ENCODE data around the gene ARL4A.

ARL4A gene

DNA sequence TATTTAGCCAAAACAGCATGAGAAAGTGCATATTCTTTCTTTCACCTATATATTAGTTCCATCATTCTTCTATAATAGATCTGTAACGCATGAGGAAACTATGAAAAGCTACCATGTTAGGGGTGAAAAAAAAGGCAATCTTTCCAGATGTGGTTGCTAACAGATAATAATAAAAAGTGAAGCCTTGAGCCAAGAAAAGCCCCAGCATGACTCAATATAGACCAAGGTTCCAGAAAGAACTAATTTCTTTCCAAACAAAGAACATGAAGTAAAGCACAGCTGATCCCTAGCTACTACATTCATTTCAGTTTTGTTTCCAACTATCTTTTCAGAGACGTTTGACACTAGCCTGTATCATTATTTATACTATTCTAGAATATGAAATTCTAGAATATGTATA lies 16.4 kb downstream of the ARL4A start:
- no peak for DNase-seq

DNA sequence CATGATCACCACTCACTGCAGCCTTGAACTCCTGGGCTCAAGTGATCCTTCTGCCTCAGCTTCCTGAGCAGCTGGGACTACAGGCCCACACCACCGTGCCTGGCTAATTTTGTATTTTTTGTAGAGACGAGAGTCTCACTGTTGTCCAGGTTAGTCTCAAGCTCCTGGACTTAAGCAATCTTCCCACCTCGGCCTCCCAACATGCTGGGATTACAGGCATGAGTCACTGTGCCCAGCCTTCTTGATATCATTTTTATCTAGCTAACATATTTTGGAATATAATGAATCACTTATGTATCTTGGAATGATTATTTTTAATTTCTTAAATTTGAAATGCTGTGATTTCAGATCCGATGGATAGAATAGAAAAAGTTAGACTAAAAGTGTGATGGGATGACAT lies 18.4 kb downstream of the ARL4A start:
- no peak for DNase-seq

DNA sequence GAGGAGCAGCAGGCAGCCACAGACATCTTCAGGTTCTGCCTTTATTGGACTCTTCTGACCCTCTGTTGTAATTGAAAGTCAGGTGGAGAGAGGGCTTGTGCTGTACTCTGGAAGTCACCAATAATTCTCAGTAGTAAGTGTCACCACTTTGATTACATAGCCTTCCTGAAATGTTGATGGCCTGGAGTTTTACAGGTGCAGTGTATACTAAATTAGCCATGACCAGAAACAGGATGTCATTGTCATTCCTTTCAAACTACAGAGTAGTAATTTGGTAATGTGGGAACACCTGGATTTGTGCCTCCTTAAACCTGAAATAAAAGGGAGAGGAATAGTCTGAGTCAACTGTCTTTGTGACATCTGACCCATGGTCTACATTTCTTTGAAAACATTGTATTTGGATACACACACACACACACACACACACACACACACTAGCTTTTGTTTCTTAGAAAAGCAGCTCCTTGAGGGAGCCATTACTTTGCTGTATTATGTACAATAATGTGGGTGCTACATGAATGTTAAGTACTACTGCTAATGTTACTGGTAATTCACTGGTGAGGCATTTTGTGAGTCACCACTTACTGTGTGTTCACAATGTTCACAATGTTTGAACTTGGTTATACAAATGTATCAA lies 19.6 kb downstream of the ARL4A start:
- no peak for DNase-seq

DNA sequence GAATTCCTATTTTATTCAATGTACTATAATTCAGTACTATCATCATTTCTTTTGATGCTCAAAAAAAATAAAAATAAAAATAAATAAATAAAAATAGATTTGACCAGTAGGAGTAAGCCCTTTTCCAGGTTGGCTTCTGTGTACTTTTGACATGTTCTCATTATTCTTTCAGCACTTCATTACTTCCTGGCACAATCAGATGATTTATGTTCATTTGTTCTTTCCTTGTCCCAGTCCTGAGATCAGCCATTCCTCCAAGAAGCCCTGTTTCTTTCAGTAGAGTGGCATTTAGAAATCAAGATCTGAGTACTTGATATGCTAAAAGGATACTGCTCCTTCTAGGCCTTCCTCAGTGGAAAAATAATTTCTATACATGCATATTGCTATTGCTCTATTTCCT lies 20.9 kb downstream of the ARL4A start:
- no peak for DNase-seq

DNA sequence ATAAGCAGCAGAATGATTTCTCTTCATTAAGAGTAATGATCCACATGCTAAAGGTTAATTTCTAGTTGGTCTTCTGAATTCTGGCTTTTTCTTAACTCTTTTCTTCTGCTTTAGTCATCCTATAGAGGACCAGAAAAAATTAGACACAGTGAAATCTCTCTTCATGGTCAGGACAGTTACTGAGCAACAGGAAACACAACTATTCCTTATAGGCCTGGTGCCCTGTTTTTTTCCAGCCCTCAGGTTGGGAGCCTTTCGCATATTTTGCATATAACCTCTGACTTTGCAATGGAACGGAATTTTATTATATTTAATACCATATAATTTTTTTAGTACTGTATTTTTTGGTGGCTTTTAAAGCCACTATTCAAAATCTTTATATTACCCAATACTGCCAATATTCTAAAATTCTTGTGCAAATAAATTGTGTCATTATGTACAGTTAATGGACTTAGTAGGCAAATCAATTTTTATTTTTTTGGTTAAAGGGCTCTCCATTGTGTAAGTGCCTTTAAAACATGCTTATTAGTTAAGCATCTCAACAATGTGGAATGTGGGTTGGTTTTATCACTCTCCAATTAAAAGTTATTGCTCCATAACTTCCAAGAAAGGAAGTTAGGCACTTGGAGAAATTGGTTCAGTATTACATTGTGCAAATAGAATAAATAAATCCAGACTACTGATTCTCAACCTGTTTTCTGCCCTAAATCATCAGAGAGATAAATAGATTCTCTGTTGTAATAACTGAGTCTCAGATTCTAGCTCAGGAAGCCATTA lies 22.5 kb downstream of the ARL4A start:
- no peak for DNase-seq

DNA sequence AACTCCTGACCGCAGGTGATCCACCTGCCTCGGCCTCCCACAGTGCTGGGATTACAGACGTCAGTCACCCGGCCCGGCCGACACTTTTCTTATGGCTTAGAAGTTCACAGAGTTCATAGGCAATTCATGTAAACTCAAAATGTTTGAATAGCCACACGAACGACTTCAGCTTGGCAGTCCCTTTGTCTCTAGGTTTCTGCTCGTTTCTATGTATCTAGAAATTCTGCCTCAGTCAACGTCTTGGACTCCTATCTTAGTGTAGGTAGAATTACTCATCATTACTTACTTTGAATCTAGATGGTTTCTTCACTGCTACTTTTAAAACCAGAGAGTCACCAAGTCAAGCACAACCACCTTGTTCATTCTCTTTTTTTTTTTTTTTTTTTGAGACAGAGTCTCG lies 23.7 kb downstream of the ARL4A start:
- DNase-seq: no peak

DNA sequence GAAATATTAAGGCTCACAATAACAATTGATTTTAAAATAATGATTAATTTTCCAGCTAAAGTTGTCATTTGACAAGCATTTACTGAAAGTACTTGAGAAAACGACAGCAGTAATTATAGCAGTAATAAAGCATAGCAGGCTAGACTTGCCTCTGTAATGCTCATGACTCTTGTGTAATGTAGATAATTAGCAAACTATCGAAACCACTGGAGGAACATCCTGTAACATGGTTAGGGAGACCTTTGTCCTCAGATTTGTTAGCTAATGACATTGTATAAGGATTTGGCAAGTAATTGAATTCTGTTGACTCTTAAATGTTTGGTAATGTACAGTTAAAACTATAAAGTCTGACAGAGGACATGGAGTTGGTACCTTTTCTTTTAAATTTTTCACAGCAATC lies 24.8 kb downstream of the ARL4A start:
- DNase-seq: peak; percentile 76

DNA sequence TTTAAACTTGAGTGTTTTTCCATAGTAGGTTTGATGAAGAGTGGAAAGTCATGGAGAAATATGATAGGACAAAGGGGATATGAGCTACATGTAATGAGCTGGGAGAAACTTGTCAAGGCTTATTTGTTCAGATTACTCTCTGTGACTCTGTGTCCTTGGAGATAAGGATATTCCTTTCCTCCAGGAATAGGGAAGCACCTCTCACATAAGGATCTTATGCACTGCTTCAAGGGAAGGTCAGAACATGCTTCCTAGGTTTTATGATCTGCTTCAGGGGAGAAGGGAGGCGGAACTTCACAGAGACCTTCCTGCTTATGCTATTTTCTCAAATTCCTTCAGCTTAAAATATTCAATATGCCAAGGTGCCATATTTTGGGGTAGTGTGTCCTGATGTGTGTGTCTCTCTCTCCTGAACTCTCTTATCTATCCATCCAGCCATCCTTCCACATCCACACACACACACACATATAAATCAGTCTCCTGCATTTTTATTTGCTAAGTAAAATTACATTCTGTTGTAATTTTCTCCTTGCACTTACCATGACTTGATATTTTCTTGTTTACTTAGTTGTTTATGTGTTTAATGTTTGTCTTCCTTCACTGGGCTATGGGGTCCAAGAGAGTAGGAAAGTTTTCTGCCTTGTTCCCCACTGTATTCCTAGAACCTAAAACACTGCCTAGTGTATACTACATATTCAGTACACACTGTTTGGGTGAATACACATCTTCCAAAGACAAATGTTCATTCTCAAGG lies 26.4 kb downstream of the ARL4A start:
- no peak for DNase-seq

DNA sequence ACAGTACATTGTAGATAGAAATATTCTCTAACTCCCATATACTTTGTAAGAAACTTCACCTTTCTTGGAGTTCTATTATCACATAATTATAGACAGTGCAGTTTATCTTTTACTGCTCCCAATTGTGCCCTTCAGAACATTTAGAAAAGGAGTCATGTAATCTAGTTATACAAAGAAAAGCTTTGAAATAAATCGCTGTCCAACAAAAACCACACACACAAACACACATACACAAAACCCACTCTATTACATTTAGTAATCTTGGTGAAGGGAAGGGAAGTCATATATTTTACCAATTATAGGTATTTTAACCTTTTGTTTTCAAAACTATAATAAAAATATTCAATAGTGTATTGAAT lies 26.9 kb downstream of the ARL4A start:
- no peak for DNase-seq

DNA sequence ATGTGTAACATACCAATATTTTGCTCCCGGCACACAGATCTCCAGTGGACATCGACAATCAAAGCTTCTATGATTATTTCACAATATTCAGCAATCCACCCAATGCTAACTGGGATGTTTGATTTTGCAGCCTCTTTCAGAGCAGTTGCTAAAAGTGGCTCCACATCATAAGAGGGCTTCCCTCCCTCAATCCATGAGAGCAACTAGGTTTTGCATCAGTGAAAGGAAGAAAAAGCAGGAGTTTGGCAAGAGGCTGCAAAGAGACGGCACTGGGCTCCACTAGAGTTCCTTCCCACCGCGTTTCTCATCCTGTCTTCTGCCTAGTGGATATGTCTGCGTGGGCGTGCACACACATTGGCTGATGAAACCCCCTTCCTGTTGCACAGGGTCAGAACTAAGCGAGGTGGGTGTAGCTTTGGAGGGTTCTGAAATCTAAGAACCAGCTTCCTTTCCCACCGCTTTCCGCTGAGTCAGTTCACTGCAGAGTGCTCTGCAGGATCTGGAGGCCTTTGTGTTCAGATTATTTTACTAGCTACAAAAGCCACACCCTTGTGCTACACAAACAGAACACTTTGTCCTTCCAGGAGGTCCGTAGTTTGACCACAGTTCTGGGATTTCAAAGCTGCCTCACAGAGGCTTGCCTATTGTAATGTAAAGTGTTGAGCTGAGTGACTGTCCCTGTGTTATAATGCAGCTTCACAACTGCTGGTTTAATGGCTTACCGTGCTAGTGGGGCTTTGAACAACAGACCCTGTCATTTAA lies 28.1 kb downstream of the ARL4A start:
- peak; percentile 86 for DNase-seq

DNA sequence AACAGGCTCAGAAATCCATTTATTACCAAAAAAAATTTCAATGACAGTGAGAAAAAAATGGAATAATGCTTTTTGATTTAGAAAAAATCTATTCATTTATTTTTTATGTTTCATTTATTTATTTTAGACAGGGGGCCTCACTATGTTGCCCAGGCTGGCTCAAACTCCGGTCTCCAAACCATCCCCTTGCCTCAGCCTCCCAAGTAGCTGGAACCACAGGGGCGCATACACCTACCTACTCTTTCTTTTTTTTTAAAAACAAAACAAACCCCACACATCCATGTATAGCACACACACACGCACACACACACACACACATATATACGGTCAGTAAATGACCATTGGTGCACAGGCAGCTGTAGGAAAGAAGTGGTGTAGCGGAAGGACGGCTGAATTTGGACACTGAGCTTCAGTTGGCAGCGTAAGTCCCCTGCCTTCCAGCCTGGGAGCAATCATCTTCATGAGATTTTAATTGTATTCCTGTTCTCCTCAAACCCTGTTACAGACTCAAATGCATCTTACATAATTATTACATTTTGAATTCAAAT lies 28.8 kb downstream of the ARL4A start:
- DNase-seq: no peak

DNA sequence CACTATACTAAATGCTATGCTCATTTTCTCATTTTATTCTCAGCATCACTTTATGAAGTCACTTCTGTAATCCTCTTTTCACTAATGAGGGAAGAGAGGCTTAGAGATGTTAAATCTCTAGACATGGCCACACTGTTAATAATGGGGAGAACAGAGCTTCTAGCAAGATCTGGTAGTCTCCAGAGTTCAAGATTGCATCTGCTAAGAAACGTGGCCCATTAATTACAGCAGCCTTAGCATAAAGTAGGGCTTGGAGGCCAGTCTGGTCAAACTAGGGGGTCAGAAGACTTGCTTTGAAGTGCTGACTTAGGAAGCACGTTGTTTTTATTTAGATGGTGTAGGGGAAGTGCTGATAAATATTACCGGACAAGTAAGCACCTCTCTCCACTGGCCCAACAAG lies 29.3 kb downstream of the ARL4A start:
- no peak for DNase-seq

DNA sequence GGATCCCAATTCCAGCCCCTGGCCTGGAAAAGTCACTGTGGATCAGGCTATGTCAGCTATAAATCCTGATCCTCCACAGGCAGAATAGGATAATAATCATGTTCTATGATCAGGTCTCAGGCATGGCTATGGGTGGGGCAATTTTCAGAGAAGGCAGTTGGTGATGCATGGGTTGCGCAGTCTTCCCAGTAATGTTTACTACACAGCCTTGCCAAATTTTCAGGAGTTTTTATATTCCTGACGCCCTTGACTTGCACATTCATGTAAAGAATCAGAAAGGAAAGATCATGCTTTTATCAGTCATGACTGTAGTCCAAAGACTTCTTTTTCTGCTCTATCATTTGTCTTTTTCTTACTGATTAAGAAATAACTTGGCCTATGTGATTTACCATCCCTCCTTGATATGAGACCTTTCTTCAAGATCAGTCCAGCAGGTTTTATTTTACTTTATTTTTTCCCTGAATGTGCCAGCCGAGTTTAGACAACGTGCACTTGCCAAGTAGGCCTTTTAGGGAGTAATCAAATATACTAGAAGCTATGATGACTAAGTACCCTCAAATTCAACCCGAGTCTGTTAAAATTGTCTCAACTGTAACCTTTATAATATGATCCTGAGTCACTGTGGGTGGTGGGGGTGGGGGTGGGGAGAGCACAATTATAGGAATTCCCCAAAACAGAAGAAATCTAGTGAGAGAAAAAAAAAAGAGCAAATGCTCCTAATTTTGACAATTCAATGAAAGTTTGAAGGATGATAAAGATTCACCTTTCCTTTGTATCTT lies 31.9 kb downstream of the ARL4A start:
- peak; percentile 73 for DNase-seq

DNA sequence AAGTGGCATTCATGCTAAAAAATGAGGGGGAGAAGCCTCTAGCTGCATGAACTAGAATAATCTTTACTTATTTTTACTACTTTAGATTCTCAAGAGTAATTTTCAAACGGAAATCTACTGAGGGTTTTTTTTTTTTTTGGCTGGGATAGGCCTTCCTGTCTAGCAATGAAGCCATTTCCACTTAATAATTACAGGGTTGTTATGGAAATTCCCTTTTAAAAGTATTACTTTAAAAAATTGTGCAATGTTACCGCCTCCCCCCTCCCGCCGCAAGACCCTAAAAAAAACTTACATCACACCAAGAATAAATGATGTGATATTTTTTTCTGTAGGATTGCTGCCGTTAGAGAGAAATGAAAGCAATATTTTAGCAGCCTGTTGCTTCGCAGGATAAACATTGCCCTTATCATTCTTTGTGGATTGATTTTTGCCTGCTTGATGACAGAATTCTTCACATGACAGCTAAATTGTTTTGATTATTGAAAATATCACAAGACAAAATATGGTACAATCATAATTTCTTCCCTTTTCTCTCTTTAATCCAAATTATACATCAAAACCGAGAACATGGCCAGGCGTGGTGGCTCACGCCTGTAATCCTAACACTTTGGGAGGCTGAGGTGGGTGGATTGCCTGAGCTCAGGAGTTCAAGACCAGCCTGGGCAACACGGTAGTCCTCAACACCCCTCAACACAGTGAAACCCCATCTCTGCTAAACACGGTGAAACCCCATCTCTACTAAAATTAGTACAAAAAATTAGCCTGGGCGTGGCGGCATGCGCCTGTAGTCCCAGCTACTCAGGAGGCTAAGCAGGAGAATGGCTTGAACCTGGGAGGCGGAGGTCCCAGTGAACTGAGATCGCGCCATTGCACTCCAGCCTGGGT lies 32.8 kb downstream of the ARL4A start:
- DNase-seq: peak; percentile 70

DNA sequence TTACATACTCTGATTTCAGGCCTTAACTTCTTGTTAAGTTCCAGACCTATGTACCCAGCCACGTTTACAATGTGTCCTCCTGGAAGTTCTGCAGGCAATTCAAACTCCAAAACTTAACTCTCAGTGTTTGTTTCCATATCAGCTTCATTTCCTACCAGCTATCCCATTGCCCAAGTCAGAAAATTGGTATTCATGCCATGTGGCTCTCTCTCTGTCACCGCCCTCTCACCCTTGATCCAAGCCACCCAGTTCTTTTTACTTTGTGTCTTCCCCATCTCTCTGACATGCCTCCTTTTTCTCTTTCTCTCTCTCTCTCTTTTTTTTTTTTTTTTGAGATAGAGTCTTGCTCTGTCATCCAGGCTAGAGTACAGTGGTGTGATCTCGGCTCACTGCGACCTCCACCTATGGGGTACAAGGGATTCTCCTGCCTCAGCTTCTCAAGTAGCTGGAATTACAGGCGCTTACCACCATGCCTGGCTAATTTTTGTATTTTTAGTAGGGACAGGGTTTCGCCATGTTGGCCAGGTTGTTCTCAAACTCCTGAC lies 33.9 kb downstream of the ARL4A start:
- no peak for DNase-seq

DNA sequence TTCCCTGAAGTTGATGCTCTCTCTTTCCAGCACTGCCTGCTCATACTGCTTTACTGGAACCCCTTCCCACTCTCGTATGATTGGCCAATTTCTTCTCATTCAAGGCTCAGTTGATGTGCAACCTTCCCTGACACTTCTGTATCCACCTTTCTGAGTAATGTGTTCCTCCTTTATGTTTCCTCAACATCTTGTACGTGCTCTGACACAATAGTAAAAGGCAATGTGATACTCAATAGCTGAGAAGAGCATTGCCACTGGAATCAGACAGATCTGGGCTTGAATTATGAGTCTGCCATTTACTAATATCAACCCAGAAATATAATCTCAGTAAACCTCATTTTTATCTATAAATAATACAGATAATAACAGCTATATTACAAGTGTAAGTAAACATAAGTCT lies 34.7 kb downstream of the ARL4A start:
- DNase-seq: no peak

DNA sequence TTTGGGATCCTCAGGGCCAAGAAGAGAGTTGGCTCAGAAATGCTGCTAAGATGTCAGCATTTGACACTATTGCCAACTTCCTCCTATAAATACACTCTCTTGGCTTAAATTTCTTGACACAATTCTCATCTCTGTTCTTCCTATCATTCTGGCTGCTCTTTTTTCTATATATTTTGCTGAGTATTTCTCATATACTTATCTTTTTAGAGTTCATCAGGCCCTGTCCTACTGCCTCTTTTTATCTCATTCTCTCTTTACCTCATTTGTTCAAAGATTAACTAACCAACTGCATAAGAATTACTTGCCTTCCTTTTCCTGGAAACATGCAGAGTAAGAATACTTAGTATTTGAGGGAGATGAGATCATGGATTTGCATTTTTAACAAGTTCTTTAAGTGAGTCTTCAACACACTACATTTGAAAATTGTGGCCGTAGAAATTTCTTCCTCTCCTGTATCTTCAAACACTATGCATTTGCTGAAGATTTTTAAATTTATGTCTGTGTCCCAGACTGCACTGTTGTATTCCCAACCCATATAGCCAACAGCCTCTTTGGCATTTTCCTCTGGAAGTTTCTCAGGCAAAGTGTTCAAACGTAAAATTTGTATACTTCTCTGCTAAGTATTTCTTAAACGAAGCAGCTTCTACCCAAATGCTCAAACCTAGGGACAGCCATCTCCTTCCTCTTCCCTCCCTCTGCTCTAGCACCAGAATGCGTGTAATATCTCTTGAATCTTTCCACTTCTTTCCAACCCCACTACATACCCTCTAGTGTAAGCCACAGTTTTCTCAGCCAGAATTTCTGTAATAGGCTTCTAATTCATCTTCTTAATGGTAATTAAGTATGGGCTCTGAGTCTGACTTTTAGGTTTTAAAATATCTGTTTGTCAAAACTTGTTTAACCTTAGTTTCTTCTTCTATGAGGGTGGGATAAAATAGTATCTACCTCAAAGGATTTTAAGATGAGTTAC lies 35.5 kb downstream of the ARL4A start:
- peak; percentile 47 for DNase-seq

DNA sequence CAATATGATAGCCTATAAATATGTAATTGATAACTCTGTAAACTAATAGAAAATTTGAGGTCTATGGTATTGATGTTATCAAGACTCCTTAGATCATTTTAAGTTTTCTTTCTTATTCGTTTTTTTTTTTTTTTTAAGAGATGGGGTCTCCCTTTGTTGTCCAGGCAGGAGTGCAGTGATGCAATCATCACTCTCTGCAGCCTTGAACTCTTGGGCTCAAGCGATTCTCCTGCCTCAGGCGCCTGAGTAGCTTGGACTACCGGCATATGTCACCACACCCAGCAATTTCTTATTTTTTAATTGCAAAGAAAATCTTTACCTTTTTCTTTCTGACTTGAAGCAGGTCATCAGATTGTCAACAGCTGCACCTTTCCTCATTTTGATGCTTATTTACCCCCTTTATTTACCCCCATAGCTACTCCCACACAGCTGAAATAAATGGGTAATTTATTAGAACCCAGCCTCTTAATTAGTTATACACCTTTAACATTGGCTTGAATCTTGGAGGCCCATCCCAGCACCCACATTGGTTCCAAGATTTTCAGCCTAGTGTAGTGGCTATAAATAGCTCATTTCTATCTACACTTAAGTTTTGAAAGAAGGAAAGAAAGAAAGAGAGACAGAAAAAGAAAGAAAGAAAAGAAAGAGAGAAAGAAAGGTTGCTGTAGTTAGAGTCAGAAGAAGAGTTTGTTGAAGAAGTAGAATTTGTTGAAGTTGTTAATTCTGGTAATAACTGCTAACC lies 38.3 kb downstream of the ARL4A start:
- DNase-seq: no peak

DNA sequence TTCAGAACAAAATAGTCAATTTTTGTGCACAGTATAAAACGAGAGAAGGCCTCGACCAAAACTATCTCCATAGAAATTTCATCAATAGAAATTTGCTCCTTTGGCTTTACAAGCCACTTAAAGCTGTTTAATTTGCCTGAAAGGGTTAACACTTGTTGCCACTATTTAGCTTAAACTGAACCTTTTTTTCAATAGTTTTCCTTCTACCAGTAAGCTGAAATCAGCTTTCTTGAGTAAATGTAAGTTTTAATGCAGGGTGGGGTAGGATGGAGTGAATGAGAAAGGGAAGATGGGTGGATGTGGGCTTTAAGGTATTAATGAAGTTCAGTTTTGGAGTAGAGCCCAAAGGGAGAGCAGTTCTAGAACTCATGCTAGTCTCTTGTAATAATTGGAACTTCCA lies 39.5 kb downstream of the ARL4A start:
- no peak for DNase-seq
